ENCODE results near the gene AUNIP.

AUNIP gene, protein sequence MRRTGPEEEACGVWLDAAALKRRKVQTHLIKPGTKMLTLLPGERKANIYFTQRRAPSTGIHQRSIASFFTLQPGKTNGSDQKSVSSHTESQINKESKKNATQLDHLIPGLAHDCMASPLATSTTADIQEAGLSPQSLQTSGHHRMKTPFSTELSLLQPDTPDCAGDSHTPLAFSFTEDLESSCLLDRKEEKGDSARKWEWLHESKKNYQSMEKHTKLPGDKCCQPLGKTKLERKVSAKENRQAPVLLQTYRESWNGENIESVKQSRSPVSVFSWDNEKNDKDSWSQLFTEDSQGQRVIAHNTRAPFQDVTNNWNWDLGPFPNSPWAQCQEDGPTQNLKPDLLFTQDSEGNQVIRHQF

DNA sequence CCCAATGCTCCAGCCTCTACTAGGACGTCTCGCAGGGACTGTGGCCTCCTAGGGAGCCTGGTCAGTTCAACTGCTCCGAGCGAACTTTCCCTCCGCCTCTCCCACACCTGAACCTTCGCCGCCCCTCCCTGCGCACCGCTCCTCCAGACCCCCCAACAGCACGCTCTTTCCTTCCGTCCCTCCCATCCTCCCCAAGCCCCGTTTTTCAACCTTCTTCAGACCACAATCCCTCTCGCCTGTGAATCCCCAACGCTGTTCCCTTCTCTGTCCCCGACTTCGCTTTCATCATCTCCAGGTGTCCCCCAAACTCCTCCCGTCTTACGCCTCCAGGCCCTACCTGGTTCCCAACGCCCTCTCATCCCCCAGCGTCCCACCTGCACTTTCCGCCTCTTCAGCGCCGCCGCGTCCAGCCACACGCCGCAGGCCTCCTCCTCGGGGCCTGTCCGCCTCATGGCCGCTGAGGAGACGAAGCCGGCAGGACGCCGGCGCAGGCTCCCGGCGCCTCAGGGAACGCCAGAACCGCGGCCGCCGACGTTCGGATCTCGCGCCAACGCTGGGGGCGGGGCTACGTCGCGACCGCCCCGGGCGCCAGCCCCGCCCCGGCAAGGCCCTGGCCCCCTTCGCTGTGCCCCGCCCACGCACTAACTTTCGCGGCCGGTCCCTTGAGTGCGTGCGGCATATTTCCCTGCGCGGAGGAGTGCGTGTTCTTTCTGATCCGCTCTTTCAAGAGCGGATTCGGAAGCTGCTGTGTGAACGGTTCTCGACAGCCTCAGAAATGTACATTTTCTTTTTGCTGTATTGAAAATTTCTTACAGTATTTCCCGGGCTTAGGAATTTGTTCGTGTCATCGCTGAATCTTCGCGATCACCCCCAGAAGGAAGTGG lies at the start of gene AUNIP:
AUNIP (minus strand) TSS at position 552 of the 884 bp plus-strand sequence; CDS start at position 452, 100 bp downstream.
- DNase-seq, result peak; percentile 51

DNA sequence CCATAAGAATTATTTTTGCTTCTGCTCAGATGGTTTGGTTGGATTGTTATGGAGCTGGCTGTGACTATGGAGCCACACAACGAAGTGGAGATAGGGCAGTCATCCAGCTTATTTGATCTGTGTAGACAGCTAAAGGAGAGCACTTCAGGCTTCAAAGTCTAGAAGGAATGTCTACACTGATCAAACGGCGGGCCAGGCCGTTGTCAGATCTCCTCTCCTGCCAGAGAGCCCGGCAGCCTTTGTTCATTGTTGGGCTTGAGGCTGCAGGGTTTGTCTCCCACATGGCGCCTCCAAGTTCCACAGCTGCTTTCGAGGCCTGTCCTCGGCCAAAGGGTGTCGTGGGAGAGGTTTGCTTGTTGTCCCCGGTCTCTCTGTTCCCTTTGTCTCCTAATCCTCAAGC lies 49.8 kb upstream of the AUNIP start:
- DNase-seq, result no peak

DNA sequence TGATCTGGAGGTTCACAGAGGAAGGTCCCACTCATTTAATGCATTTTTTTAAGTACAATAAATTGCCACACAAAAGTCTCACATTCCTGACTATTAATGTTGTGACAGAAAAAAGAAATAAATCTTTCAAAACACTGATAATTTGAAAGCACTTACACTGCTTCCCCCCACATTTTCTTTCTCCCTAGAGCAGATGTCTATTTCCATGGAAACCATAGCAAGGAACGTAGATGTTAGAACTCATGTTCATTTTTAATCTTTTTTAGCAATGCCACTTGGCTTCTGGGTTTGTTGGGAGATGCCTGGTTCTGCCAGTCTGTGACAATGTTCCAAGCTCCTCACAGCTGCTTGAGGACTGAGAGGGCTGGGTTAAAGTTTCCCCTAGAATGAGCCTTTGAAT lies 48.9 kb upstream of the AUNIP start:
- DNase-seq, result no peak

DNA sequence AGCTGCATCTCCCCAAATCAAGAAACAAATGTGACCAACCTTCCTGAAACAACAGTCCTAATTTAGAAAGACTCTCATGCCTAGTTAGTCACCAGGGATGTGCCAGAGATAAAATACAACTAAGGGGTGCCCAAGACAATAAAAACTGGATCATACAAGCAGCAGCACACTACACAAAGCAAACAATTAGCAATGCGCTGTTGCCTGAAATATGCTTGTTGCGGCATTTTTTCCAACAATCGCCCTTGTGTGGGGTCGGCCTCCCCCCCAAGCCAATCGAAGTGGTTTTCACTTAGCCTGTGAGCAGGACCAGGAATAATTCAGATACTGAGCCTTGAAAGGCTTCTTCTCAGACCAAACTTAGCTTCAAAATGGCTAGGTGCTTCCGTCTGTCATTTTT lies 48.3 kb upstream of the AUNIP start:
- no peak for DNase-seq

DNA sequence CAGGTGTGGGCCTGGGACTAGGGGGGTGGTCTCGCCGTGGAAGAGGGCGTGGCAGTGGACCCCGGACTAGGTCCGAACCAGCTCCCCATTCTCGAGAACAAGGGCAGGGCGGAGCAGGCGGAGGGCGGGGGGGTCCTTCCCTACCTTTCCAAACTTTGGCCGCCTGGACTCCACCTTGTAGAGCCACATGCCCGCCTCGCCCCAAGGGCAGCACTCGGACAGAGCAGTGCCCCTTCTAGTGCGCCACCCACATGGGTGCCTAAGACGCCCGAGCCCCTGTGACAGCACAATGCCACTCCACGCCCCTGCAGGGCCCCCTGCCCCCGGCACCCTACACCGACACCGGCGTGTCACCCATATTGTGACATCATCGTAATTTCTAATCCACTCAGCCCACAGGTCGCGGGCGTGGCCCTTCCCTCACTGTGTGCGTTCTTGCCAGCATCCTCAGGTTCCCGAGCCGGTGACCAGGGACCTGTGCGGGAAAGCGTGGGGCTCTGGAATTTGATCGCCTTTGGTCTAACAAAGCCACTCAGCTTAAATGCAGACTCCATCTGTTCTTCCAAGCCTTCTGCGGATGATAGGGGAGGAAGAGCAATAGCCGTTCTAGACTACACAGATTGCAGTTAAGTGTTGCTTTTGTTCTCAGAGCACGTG lies 47.5 kb upstream of the AUNIP start:
- DNase-seq, result peak; percentile 21

DNA sequence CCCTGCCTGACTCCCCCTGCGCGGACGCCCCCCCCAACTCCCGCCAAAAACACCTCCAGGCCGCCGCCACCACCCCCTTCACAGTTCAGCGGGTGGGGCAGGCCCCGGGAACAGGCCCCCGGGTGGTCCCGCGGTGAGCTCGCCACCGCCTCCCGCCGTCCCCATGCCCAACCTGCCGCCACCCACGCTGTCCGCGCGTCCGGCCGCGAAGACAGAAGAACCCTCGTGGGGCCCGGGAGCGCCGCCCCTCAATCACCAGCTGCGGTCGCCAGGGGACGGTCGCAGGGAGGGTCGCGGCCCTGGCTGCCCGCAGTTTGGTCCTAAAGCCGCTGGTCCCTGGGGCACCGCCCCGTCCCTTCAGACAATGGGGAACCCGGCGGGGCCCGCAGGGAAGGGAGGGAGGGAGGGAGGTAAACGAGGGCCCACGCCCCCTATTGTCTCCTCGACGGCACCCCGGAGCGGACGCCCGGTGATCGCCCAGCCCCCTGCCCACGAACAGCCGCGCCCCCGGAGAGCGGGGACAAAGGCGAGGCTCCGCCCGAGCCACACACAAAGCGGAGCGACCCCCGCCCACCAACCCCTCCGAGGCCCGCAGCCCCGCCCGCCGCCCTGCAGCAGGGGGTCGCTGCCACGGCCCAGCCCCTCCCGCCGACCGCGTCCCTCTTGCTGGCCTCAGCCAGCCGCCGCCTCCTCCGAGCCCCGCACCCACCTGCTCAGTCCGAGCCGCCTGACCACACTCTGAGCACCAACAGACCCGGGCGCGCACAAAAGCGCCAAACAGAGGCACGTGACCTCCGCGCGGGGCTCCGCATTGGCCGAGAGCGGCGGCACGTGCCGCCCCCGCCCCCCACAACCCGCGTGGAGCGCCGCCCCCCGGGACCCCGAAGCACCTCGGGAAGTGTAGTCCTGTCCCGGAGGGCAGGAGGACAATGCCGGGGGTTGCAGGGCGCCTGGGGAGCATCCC lies 46.7 kb upstream of the AUNIP start, which contains the start of gene STMN1:
STMN1 (minus strand) TSS at position 740 of the 964 bp plus-strand sequence. CDS start 1,743 bp downstream, outside the sequence.
- DNase-seq, result peak; percentile 72

DNA sequence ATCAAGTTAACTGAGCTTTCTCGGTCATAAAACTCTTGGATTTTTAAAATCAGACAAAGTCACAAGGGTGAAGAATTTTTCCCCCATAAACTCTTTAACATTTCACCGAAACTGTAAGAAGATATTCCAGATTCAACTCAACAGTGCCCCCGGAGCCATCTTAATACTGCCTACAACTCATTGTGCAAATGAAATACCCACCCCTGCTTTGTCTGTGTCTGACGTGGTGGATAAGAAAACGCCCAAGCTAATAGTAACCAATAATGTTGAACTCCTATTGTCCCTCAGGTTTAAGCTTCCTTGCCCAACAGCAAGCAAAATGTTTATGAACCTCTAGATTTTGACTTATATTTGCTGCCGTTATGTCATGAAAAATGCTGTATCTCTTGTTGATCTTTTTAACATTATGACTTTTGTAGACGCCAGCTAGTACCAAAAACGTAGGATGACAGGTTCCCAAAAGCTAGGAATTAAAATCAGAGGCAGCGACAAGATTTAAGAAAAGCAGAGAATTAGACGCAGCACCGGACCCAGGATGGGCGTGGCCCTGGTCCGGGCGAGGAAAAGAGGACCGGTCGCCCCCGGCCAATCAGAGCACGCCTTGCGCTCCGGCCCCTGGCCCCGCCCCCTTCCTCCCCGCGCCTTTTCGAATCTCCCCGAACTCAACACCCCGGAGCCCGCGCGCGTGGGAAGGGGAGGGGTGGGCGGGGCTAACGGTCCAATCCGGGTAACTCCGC lies 45.9 kb upstream of the AUNIP start:
- DNase-seq, result peak; percentile 76

DNA sequence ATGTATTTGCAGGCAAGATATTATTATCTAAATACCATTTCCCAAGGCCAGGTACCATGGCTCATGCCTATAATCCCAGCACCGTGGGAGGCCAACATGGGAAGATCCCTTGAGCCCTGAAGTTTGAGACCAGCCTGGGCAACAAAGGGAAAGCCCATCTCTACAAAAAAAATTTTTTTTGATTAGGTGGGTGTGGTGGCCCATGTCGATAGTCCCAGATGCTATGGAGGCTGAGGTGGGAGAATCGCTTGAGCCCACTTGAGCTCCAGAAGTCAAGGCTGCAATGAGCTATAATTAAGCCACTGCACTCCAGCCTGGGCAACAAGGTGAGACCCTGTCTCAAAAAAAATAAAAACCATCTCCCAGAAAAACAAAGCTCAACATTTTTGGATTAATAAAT lies 44.7 kb upstream of the AUNIP start:
- no peak for DNase-seq

DNA sequence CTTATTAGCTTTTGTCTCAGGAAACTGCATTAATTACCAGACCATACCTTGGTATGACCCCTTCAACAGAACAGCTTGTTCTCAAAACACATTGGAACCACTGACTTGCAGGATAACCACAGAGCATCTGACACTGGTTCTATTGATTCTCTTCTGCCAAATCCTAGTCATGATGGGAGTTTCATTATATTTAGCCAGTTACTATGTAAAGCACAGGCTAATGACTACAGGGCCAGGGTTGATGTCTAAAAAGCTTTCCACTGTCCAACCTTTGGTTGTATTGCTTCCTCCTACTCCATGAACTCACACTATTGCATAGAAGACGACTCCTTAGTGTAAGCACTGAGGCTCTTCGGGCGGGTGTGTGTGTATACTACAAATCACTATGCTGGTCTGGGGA lies 43.2 kb upstream of the AUNIP start:
- no peak for DNase-seq

DNA sequence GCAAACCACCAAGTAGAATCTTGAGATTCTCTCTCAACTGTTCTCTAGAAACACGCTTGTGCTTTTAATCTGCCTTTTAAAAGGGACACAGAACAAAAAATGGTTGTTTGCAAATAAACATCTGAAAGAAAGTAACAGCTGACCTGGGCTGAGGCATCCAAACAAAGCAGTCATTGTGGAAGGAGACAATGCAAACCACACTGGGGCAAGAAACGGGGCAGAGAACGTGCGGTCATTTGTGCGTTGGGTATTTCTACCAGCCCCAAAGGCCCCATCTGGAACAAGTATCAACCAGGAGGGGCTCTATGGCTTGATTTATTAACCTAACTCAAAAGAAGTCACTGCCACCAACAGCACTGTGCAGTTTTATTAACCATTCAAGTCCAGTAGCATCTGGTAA lies 41.0 kb upstream of the AUNIP start:
- DNase-seq, result no peak

DNA sequence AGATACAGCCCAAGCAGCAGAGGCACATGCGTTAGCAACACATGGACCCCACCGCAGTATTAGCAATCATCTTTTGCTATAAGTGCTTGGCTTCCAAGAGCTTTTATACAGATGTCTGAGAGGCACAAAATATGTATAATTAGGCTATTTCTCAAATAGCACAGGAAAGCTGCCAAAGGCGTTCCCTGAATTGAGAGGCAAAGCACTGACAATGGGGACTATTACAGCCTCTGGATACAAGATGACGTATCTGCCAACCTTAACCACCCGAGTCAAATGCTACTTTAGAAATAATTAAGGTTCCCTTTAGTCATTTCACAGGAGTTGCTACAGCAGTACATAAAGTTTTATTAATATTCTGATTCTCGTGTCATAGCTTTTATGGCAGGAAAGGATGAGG lies 40.5 kb upstream of the AUNIP start:
- no peak for DNase-seq

DNA sequence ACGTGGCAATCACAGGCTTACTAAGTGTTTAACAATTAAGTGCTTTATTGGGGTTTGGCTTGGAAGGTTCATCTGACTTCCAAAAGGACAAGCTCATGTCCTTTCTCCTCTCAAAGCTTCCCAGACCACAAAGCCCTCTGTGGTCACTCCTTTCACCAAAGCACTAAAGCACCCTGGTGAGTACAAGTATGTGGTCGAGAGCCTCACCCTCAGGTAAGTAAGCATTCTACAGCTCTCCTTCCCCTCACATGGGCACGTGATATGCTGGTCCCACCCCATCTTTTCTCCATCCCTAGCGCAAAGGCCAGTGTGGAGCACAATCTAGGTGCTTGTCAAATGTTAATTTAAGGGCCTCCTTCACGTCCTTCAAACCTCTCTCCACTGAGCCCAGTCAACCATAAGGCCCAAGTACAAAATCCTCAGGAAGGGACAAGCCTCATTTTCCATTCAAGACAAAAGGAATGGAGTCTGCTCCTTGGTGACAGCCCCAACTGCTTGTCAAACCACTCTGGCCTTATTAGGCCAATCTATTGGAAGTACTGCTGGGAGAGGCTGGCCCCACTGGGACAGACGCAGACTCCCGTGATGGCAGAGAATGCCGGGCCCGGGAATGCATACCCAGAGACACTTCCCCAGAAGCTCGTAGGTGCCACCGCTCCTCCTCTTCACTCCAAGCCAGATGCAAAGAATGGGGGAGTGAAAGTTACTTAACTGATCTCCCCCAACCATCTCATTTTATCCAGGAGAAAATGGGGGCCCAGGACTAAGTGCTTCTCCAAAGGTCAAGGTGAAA lies 39.2 kb upstream of the AUNIP start:
- DNase-seq, result no peak

DNA sequence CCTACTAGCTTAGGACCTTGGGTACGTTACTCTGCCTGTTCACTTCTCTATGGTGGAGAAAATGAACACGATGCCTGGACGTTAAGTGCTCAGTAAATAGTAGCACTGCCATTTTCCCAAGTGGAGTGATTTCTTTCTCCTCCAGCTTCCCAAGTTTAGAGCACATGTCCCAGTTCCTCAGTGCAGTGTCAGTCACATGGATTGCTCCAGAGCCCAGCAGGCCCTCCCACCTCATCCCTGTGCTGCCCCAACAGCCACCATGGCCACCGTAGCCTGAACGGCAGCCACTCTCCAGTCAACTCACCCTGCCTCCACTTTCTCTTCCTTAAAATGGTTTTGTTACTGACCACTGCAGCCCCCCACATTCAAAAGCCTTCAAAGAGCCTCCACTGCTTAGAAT lies 38.5 kb upstream of the AUNIP start:
- DNase-seq, result no peak

DNA sequence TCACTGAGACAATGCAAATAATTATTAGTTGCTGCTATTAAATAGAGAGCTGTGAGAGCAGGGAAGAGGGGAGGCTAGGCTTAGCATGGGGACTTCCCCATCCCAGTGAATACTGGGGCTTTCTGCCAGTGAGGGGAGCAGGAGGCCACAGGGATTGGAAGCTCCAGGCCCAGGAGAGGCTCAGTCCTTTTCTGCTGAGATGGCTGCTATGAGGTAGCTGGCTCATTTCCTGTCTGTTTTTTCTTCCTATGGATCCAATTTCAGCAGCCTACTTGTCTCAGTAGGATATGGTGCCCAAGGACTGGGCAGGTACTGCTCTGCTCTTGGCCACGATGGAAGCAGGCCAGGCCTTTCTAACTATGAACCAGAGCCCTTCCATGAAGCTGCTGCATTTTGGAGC lies 37.0 kb upstream of the AUNIP start:
- no peak for DNase-seq

DNA sequence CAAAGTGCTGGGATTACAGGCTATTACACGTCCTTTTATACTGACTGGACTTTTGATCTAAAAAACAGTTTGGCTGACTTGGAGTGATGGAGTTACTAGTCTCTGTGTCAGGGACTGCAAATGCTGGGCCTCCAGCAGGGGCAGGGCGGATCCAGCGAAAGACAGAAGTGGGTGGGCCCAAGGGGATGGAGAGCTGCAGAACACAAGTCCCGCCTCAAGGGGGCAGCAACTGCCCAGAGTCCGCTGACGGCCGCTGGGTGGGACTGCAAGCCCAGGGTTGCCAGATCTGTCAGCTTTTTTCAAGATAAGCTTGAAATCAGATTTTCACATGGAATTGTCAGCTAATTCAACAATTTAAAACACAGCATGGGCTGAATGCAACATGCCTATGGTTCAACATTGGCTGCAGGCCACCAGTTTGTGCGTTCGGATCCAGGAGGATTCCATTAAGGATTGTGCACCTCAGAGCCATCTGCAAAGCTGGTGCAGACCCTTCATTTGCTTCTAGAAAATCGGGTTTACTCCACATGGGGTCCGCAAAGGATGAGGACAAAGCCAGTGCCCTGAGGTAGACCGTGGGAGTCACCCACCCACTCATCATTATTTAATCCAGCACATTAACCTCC lies 36.2 kb upstream of the AUNIP start:
- peak; percentile 47 for DNase-seq

DNA sequence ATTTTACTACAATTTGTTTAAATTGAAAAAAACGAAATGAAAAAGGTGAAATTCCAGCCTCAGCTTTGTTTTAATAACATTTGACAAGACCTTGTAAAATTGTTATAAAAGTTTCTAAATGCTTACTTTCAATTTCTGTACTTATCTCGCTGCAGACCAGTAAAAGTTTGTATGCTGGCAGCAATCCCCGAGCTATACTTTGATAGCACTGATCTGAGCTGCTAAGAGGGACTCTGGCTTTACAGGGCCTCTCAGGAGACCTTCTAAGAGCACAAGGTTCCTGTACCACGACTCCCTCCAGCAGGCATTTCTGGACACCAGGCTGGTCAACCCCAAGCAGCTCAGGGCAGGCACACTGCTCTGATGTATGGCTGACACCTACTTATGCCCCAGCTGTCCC lies 33.9 kb upstream of the AUNIP start:
- DNase-seq, result no peak

DNA sequence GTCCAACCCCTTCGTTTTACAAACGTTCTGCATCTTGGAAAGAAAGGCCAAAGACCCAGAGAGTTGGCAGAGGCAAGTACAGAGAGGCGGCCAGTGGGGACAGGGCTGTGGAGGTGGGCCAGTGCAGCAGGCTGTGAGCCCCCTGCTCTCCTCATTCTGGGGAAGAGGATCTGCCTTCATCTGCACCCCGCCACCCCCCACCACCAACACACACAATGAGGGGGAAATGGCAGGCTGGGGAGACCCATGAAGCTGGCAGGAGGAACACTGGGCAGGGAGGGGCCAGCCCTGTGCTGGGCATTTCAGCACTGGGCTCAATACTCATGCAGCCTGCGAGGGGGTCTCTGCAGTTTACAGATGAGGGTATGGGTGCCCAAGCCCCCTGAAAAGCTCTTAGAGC lies 32.3 kb upstream of the AUNIP start:
- no peak for DNase-seq

DNA sequence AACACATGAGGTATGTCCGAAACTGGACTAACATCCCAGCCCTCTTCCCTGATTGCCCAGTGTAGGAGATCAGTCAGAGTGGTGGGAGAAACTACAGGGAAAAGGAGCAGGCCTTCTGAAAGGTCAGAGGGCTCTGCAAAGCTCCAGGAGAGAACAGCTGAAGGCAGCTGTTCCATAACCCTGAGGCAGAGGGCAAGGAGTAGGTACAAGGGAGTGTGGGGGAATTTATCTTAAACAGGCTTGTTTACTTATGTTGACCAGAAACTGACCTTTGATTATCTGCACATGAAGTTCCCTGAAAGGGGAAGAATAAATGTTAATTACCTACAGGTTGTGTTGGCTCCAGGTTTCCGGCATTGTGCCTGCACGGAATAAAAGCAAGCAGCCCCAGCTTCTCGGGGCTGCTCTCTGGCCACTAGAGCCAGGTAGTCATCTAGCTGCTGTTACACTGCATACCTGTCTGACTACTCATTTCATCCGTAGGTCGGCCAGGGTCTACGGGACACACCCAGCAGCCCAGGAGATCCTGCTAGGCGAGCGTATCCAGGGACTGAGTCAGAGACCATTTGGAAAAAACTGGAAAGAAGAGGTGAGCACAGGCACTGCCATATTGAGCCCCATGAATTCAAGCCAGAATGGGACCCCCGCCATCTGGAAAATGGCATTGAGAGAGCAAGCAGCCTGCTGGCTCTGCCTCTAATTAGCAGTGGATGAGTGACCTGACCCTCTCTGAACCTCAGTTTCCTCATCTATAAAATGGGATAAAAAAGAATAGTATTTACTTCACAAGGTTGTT lies 31.2 kb upstream of the AUNIP start:
- no peak for DNase-seq

DNA sequence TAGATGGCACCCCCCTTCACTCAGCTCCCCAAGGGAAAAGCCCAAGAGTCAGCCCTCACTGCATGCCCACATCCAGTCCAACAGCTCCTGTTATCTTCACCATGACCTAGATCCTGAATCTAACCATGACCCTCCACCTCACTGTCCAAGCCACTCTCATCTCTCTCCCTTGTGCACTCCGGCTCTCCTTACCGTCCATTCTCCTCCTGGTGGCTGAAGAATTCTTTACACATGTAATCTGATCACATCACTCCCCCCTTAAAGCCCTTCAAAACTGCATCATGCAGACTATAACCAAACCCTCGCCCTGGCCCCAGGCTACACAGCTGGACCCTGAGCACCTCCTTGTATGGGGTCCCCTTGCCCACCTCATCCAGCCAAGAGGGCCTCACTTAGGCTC lies 30.2 kb upstream of the AUNIP start:
- peak; percentile 13 for DNase-seq

All from NCI-H748 treated with DMSO at 0.1 percent for 48 hours (cell line).